ENCODE data around the gene CHST11.

DNA sequence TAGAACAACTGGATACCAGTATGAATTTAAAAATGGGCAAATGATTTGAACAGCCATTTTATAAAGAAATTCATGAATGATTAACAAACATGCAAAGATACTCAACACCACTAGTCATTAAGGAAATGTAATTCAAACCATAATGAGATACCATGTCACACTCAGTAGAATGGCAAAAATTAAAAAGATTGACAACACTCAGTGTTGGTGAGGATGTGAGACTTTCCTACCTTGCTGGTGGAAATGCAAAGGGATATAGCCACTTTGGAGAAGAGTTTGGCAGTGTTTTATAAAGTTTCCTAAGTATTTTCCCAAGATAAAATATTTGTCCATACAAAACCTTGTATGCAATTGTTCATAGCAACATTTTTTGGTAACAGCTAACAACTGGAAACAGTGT is 6.0 kb upstream of the CHST11 start:
- TF ChIP-seq, protein P1, sequence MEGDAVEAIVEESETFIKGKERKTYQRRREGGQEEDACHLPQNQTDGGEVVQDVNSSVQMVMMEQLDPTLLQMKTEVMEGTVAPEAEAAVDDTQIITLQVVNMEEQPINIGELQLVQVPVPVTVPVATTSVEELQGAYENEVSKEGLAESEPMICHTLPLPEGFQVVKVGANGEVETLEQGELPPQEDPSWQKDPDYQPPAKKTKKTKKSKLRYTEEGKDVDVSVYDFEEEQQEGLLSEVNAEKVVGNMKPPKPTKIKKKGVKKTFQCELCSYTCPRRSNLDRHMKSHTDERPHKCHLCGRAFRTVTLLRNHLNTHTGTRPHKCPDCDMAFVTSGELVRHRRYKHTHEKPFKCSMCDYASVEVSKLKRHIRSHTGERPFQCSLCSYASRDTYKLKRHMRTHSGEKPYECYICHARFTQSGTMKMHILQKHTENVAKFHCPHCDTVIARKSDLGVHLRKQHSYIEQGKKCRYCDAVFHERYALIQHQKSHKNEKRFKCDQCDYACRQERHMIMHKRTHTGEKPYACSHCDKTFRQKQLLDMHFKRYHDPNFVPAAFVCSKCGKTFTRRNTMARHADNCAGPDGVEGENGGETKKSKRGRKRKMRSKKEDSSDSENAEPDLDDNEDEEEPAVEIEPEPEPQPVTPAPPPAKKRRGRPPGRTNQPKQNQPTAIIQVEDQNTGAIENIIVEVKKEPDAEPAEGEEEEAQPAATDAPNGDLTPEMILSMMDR (IDR thresholded peaks at IDR 0.05; ENCODE audit: low read depth, low read length, missing input control), result no peak
- TF ChIP-seq EGR1 (IDR thresholded peaks at IDR 0.05; ENCODE audit: low read depth in 2 of 2) (no peak), SP1 (IDR thresholded peaks at IDR 0.05) (no peak), TAF1 (conservative IDR thresholded peaks at IDR 0.05) (no peak), FOXA1 (IDR thresholded peaks at IDR 0.05) (no peak), RAD21 (IDR thresholded peaks at IDR 0.05) (no peak), GABPA (IDR thresholded peaks at IDR 0.05 in 1 of 2, conservative IDR thresholded peaks at IDR 0.05 in 1 of 2) (no peak), JUND (IDR thresholded peaks at IDR 0.05) (no peak), HNF4G (IDR thresholded peaks at IDR 0.05) (no peak)
- TF ChIP-seq, protein P2, sequence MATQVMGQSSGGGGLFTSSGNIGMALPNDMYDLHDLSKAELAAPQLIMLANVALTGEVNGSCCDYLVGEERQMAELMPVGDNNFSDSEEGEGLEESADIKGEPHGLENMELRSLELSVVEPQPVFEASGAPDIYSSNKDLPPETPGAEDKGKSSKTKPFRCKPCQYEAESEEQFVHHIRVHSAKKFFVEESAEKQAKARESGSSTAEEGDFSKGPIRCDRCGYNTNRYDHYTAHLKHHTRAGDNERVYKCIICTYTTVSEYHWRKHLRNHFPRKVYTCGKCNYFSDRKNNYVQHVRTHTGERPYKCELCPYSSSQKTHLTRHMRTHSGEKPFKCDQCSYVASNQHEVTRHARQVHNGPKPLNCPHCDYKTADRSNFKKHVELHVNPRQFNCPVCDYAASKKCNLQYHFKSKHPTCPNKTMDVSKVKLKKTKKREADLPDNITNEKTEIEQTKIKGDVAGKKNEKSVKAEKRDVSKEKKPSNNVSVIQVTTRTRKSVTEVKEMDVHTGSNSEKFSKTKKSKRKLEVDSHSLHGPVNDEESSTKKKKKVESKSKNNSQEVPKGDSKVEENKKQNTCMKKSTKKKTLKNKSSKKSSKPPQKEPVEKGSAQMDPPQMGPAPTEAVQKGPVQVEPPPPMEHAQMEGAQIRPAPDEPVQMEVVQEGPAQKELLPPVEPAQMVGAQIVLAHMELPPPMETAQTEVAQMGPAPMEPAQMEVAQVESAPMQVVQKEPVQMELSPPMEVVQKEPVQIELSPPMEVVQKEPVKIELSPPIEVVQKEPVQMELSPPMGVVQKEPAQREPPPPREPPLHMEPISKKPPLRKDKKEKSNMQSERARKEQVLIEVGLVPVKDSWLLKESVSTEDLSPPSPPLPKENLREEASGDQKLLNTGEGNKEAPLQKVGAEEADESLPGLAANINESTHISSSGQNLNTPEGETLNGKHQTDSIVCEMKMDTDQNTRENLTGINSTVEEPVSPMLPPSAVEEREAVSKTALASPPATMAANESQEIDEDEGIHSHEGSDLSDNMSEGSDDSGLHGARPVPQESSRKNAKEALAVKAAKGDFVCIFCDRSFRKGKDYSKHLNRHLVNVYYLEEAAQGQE (IDR thresholded peaks at IDR 0.05), result no peak
- TF ChIP-seq, protein P3, sequence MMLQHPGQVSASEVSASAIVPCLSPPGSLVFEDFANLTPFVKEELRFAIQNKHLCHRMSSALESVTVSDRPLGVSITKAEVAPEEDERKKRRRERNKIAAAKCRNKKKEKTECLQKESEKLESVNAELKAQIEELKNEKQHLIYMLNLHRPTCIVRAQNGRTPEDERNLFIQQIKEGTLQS (IDR thresholded peaks at IDR 0.05), result no peak

Measured in liver (tissue), 3 donors.